22Rv1 (cell line): ENCODE results near the gene SPINT1.

Experiments
- H3K27ac ChIP-seq: fragments of 450-650 bp; 2 replicates; pipeline ENCODE4 v1.5.1; 2017
- ZFX ChIP-seq: fragments of 450-650 bp; IDR thresholded peaks from 2 replicates; pipeline ENCODE4 v1.6.1; 2017; ENCODE audit warnings: antibody characterized with exemption, borderline replicate concordance
- TF ChIP-seq, protein P1 (sequence below): fragments of 450-650 bp; IDR thresholded peaks from 2 replicates; pipeline ENCODE4 v1.5.1; 2017; ENCODE audit warnings: mild to moderate bottlenecking

SPINT1 gene

DNA sequence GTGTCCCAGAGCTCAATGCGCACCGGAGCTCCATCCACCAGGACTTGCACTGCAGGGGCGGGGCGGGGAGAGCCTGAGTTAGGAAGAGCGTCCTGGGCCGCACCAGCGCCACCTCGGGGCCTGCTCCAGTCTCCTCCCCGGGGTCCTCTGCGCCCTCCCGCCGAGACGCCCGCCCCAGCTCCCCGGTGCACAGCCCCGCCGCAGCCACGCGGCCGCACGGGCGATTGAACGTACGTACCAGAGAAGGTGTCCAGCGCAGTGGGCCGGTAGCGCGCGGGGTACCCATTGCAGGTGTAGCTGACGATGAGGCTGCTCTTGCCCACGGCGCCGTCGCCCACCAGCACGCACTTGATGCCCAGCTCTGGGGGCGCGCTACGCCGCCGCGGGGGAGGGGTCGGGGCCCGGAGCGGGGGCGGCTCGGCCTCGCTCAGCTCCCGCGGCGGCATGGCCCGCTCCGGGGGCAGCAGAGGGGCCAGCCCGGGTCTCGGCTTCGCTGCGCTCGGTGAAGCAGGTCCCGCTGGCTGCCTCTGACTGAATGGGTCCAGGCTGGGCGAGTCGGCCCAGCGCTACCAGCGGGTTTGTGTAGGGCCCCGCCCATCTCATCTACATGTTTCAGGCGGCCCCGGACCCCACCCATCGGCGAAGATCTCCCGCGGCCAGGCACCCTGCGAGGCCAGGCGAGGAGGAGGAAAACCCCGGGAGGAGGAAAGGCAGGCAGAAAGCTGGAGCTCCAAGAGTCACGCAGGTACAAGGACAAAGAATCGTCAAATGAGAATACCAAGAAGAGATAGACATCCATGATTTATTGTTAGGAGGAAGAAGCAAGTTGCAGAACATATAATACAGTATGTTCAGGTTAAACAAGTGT lies 30.1 kb downstream of the SPINT1 start, which contains the start of gene RHOV:
Gene RHOV (minus strand): TSS at position 541 of the 868 bp plus-strand sequence. CDS start 95 bp downstream, at position 446.
- H3K27ac ChIP-seq: peak within 1 kb of the TSS; percentile 69
- TF ChIP-seq, protein P1, sequence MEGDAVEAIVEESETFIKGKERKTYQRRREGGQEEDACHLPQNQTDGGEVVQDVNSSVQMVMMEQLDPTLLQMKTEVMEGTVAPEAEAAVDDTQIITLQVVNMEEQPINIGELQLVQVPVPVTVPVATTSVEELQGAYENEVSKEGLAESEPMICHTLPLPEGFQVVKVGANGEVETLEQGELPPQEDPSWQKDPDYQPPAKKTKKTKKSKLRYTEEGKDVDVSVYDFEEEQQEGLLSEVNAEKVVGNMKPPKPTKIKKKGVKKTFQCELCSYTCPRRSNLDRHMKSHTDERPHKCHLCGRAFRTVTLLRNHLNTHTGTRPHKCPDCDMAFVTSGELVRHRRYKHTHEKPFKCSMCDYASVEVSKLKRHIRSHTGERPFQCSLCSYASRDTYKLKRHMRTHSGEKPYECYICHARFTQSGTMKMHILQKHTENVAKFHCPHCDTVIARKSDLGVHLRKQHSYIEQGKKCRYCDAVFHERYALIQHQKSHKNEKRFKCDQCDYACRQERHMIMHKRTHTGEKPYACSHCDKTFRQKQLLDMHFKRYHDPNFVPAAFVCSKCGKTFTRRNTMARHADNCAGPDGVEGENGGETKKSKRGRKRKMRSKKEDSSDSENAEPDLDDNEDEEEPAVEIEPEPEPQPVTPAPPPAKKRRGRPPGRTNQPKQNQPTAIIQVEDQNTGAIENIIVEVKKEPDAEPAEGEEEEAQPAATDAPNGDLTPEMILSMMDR: peak; percentile 90
- no peak for TF ChIP-seq ZFX

DNA sequence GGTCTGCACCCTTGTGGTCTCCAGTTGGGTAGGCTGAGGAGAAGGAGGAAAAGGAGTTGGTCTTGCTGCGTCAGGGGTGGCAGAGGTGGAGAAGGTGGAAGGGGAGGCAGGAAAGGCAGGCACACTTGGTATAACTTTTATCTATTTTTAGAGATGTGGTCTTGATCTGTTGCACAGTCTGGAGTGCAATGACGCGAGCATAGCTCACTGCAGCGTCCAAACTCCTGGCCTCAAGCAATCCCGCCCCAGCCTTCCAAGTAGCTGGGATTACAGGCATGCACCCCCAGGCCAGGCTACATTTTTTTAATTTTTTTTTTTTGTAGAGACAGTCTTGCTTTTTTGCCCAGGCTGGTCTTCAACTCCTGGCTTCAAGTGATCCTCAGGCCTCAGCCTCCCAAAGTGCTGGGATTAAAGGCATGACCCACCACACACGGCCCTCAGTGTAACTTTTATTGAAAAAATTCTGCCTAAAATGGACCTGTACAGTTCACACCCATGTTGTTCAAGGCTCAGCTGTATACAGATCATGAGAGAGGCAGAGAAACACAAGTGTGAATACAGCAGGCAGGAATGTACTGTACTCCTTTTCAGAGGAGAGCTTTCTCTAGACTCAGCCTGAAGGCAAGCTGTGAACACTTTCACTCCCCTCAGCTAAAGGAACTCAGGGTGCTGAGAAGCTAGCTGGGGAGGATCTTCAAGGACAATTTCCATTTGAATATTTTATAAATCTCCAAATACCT lies 32.3 kb downstream of the SPINT1 start:
- TF ChIP-seq, protein P1: no peak
- no peak for TF ChIP-seq ZFX
- no peak overlapping the region for H3K27ac ChIP-seq

DNA sequence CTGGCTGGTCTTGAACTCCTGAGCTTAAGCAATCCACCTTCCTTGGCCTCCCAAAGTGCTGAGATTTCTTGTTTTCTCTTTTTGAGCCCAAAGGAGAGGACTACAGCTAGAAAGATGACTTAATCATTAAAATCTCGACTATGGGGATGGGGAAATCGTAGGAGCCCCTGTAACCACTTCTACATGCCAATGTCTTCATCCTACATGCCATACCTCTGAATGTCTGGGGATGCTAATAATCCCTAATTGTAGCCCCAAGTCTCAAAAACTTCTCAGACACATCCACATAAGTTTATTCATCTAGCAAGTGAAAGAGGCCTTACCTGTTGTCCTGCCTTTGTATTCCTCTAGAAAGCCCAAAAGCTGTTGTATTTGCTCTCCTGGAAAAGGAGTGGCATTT lies 33.8 kb downstream of the SPINT1 start:
- TF ChIP-seq ZFX: no peak
- TF ChIP-seq, protein P1: no peak
- no peak overlapping the region for H3K27ac ChIP-seq

DNA sequence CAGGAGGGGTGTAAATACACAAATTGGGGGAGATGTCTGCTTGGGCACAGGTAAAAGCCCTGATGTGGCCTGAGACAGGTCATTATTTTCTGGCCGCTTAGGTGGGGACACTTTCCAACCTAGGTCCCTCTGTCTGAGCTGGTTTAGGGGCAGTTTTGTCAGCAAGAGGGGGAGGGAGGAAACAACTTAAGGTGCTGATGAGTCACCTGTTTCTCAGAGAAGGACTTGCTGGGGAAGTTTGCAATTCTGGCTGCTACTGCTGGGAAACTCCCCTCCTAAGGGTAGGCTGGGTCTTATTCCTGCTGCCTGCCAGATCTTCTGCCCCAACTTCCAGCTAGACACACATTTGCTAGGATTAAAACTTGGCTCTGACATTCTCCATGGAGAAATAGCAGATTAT lies 34.9 kb downstream of the SPINT1 start:
- H3K27ac ChIP-seq: no peak overlapping the region
- TF ChIP-seq ZFX: no peak
- TF ChIP-seq, protein P1: no peak

DNA sequence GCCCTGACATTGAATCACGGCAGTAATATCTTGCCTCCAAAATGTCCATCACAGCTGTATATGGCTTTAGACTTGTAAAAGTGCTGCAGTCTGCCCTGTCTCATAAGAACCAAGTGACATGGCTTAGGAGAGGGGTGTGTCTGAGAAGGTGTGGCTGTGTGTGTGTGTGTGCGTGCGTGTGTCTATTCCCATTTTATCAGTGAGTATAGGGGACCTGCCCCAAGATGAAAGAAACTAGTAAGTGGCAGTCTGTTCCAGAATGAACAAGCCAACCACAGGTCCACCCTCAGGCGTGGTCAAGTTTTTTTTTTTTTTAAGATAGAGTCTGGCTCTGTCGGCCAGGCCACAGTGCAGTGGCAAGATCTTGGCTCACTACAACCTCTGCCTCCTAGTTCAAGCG lies 35.8 kb downstream of the SPINT1 start:
- TF ChIP-seq ZFX: no peak
- TF ChIP-seq, protein P1: no peak
- H3K27ac ChIP-seq: no peak overlapping the region

DNA sequence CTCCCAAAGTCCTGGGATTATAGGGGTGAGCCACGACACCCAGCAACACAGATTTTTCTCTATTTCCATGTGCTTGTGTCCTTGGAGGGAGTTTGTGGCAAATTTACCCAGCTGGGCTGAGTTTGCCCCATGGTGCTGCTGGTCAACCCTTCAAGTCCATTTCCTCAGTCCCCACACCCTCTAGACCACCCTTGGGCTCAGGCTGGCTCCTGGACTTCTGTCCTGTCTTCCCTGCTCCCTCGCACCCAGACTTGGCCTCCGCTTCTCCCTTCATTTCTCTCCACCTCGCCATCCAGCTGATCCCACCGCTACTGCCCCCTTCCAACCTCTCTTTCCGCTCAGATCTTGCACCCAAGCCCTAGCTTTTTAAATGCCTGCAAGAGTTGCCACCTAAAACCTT lies 37.5 kb downstream of the SPINT1 start:
- no peak overlapping the region for H3K27ac ChIP-seq
- TF ChIP-seq, protein P1: no peak
- no peak for TF ChIP-seq ZFX

DNA sequence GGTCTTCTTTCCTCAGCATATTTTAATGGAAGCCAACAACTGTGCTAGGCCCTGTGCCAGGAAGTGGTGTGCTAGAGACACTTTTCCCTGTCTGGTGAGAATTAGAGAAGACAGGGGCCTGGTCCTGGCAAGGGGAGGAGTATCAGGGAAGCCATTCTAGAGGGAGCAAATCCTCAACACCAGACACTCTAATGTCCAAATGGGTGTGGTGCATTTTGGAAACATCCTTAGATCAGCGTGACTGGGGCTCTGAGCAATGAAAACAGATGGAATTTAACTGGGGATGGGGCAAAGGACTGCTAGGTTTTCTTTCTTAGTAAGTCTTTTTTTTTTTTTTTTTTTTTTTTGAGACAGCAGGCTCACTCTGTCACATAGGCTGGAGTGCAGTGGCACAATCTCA lies 42.7 kb downstream of the SPINT1 start:
- H3K27ac ChIP-seq: no peak overlapping the region

More for the DNA sequence above, 42.7 kb downstream of the SPINT1 start:
- TF ChIP-seq, protein P1: no peak
